ENCODE measurements around the gene ETNPPL.

The ETNPPL gene

GRCh38 chr4:108703370-108703769 lies 59.5 kb downstream of the ETNPPL start:
- no peak for TF ChIP-seq ZBTB7A (IDR thresholded peaks at IDR 0.05; ENCODE audit: low read depth)
- TF ChIP-seq RAD21 (IDR thresholded peaks at IDR 0.05; ENCODE audit: low read depth): no peak
- TF ChIP-seq REST (IDR thresholded peaks at IDR 0.05; ENCODE audit: low read depth): no peak
- no peak for TF ChIP-seq EP300 (IDR thresholded peaks at IDR 0.05; ENCODE audit: borderline replicate concordance)
- no peak for TF ChIP-seq FOXM1 (IDR thresholded peaks at IDR 0.05; ENCODE audit: borderline replicate concordance, low read depth)
- TF ChIP-seq TEAD4 (IDR thresholded peaks at IDR 0.05): no peak
- no peak for TF ChIP-seq TAF1 (IDR thresholded peaks at IDR 0.05; ENCODE audit: low read depth)
- no peak for TF ChIP-seq CREB1 (IDR thresholded peaks at IDR 0.05; ENCODE audit: low read depth)
- no peak for TF ChIP-seq EGR1 (IDR thresholded peaks at IDR 0.05)
- TF ChIP-seq MAX (IDR thresholded peaks at IDR 0.05): no peak
- no peak for TF ChIP-seq TCF12 (IDR thresholded peaks at IDR 0.05; ENCODE audit: low read depth)
- TF ChIP-seq CEBPB (IDR thresholded peaks at IDR 0.05): no peak

- TF ChIP-seq FOXM1 (IDR thresholded peaks at IDR 0.05; ENCODE audit: borderline replicate concordance, low read depth) (no peak), EGR1 (IDR thresholded peaks at IDR 0.05) (no peak), TAF1 (IDR thresholded peaks at IDR 0.05; ENCODE audit: low read depth) (no peak), MAX (IDR thresholded peaks at IDR 0.05) (no peak), CEBPB (IDR thresholded peaks at IDR 0.05) (no peak), CREB1 (IDR thresholded peaks at IDR 0.05; ENCODE audit: low read depth) (no peak), TCF12 (IDR thresholded peaks at IDR 0.05; ENCODE audit: low read depth) (no peak), EP300 (IDR thresholded peaks at IDR 0.05; ENCODE audit: borderline replicate concordance) (no peak)
Measured at GRCh38 chr4:108702960-108703359, 59.9 kb downstream of the ETNPPL start.

- no peak for TF ChIP-seq REST (IDR thresholded peaks at IDR 0.05; ENCODE audit: low read depth)
- no peak for TF ChIP-seq FOXM1 (IDR thresholded peaks at IDR 0.05; ENCODE audit: borderline replicate concordance, low read depth)
- TF ChIP-seq TAF1 (IDR thresholded peaks at IDR 0.05; ENCODE audit: low read depth): no peak
- TF ChIP-seq ZBTB7A (IDR thresholded peaks at IDR 0.05; ENCODE audit: low read depth): no peak
Measured at GRCh38 chr4:108700081-108700757, 62.6 kb downstream of the ETNPPL start.

GRCh38 chr4:108696160-108696559 lies 66.7 kb downstream of the ETNPPL start:
- TF ChIP-seq TCF12 (IDR thresholded peaks at IDR 0.05; ENCODE audit: low read depth) (no peak), TEAD4 (IDR thresholded peaks at IDR 0.05) (no peak), MAX (IDR thresholded peaks at IDR 0.05) (no peak), REST (IDR thresholded peaks at IDR 0.05; ENCODE audit: low read depth) (no peak), CEBPB (IDR thresholded peaks at IDR 0.05) (no peak), ZBTB7A (IDR thresholded peaks at IDR 0.05; ENCODE audit: low read depth) (no peak), TAF1 (IDR thresholded peaks at IDR 0.05; ENCODE audit: low read depth) (no peak), NFIC (IDR thresholded peaks at IDR 0.05) (no peak), USF1 (IDR thresholded peaks at IDR 0.05) (no peak), CREB1 (IDR thresholded peaks at IDR 0.05; ENCODE audit: low read depth) (no peak)

GRCh38 chr4:108695062-108695461 lies 67.8 kb downstream of the ETNPPL start:
- TF ChIP-seq CREB1 (IDR thresholded peaks at IDR 0.05; ENCODE audit: low read depth): no peak

Data from Ishikawa (cell line).